PFSK-1 (cell line): ENCODE results near the gene CFAP299.

Experiments
- FOXP2 ChIP-seq: optimal IDR thresholded peaks from 2 replicates; pipeline ENCODE3; 2011; ENCODE audit warnings: borderline replicate concordance, control low read depth, inconsistent platforms; ENCODE audit not compliant: insufficient read depth; ENCODE audit errors: extremely low read length, extremely low read depth
- POLR2AphosphoS5 ChIP-seq: IDR thresholded peaks from 2 replicates; pipeline ENCODE4 v1.6.1; 2012; ENCODE audit warnings: low read depth, mild to moderate bottlenecking, control low read depth, low read length, moderate library complexity
- REST ChIP-seq, 2 experiments: IDR thresholded peaks; 2 replicates each; pipeline versions ENCODE4 v1.6.1 to v1.8.0; 2011 to 2012; ENCODE audit warnings: low read depth in 2 of 2, low read length in 2 of 2, control low read depth in 1 of 2, inconsistent platforms in 1 of 2, mild to moderate bottlenecking in 1 of 2, moderate library complexity in 1 of 2; ENCODE audit not compliant: insufficient read depth in 1 of 2
- SIN3A ChIP-seq: IDR thresholded peaks from 2 replicates; pipeline ENCODE4 v1.6.1; 2012; ENCODE audit warnings: mild to moderate bottlenecking, low read length, moderate library complexity, borderline replicate concordance; ENCODE audit not compliant: insufficient read depth
- TAF1 ChIP-seq: IDR thresholded peaks from 2 replicates; pipeline ENCODE4 v1.6.1; 2012; ENCODE audit warnings: low read length, control low read depth, borderline replicate concordance; ENCODE audit not compliant: insufficient read depth

CFAP299 gene

GRCh38 chr4:80425124-80426100 is 89.9 kb downstream of the CFAP299 start:
- TF ChIP-seq REST (IDR thresholded peaks at IDR 0.05; ENCODE audit: insufficient read depth in 1 of 2, low read depth in 2 of 2, low read length in 2 of 2) (no peak), TAF1 (no peak), POLR2AphosphoS5 (no peak), FOXP2 (no peak), SIN3A (no peak)

GRCh38 chr4:80431203-80431965 is 95.9 kb downstream of the CFAP299 start:
- TF ChIP-seq TAF1: no peak
- no peak for TF ChIP-seq FOXP2
- TF ChIP-seq POLR2AphosphoS5: no peak
- no peak for TF ChIP-seq REST (IDR thresholded peaks at IDR 0.05; ENCODE audit: insufficient read depth in 1 of 2, low read depth in 2 of 2, low read length in 2 of 2)
- TF ChIP-seq SIN3A: no peak

GRCh38 chr4:80434238-80434637 is 98.7 kb downstream of the CFAP299 start:
- TF ChIP-seq REST (IDR thresholded peaks at IDR 0.05; ENCODE audit: insufficient read depth in 1 of 2, low read depth in 2 of 2, low read length in 2 of 2) (no peak), SIN3A (no peak), POLR2AphosphoS5 (no peak), TAF1 (no peak), FOXP2 (no peak)

GRCh38 chr4:80438016-80438415 is 102.5 kb downstream of the CFAP299 start:
- TF ChIP-seq SIN3A (no peak), REST (IDR thresholded peaks at IDR 0.05; ENCODE audit: insufficient read depth in 1 of 2, low read depth in 2 of 2, low read length in 2 of 2) (no peak), FOXP2 (no peak), TAF1 (no peak), POLR2AphosphoS5 (no peak)
